RPMI8226 (cell line): ENCODE measurements around the gene ZMIZ1.

Source experiments
- DNase-seq: peaks from one replicate; pipeline ENCODE4 v3.0.0-alpha.2; 2015

The ZMIZ1 gene

DNA sequence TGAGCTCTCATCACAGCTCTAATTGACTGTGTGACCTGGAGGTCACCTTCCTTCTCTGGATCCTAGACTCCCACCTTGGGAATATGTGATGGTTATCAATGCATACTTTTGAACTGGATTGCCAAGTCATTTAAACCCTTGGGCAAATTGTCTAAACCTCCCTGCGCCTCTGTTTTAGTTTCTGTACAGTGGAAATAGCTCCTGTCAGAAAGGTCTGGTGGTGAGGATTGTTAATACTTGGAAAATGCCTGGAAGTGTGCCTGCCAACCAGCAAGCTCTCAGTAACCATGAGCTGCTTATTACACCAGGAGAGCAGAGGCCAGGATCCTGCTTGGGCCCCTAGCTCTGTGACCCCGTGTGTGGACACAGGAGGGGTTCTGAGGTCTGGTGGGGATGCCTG, 169.8 kb downstream of the ZMIZ1 start:
- no peak for DNase-seq

DNA sequence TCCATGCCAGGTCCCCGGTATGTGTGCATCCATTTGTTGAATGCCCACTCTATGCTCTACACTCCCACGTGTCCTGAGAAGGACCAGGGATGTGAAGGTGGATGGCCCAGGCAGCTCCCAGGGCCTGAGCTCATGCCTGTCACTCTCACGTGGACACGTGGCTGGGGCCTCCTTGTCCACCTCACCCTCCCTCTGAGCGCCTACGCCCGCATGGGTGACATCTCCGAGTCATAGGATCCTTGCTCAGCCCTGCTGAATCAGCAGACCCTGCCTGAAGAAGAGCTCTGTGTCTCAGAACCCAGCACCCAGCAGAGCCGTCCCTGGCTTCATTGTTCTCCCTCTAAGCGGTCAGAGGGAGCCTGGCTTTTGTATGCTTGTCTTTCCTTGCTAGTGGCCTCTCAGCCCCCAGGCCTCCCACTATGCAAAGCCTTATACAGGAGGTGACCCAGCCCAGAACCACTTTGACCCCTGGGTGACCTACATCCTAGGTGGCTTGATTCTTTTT, 170.6 kb downstream of the ZMIZ1 start:
- peak; percentile 59 for DNase-seq

DNA sequence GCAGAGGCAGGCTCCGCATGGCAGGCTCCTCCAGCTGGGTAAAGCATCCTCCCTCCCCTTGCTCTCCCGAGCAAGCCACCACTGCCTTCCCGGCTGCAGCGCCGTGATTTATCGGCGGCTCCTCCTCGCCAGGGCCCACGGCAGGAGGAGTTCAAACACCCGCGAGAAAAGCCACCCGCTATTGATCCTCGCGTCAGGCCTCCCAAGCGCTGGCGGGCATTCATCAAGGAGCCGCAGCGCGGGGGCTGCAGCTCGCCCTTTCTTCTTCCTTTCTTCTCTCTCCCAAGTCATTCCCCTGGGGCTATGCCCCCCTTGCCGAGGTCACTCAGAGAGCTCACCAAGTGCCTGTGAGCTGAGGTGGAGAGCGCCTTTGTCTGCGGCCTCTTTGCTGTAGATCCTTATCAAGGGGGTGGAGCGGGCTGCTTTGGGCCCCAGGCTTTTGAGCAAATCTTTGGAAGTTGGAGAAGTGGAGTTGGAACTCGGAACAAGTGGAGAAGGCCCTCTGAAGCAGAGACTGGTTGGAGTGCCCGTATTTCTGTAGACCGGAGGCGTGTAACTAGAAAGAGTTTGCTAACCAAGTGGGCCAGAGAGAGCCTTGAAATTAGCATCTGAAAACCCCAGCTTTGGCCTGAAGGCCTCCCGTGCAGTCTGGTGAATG, 171.3 kb downstream of the ZMIZ1 start:
- DNase-seq, result no peak

DNA sequence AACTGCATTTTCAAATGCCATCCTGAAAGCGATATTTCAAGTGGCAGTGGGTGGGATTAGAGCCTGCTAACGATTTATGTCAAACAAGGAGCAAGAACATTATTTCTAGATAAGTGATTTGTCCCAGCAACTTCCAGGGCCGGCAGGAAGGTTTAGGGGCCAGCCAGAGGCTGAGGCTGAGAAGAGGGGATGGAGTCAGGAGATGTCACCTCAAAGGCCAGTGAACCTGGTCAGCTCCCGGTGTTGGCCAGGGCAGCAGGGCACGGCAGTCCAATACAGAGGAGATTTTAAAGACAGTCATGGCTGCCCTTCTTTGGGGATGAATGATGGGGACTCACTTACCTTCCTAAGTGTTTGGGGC, 172.8 kb downstream of the ZMIZ1 start:
- no peak for DNase-seq

DNA sequence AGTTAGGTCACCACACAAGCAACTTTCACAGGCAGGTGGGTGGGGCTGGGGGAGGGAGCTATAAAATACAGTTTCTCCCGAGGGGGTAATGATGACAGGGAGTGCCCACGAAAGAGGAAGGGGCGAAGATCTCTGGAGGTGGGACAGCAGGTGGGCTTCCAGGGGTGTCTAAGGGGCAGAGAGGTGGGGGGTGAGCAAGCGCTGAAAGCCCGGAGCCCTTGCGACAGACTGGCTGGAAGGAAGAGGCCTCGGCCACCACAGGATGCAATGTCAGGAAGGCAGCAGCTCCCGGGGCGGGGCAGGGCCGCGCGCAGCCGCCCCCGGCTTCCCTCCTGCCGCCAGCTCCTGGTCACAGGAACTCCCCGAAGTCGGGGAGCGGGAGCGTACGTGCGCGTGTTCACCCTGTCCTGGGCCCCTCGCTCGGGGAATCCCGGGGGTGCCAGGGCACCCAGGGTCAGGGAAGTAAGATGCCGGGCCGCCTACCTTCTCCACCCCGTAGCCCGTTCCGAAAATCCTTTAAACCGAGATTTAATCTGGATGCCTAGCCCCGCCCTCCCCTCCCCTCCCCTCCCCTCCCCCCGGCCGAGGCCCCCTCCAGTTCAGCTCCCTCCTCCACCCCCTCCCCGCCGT, 173.3 kb downstream of the ZMIZ1 start:
- DNase-seq, result peak; percentile 39

DNA sequence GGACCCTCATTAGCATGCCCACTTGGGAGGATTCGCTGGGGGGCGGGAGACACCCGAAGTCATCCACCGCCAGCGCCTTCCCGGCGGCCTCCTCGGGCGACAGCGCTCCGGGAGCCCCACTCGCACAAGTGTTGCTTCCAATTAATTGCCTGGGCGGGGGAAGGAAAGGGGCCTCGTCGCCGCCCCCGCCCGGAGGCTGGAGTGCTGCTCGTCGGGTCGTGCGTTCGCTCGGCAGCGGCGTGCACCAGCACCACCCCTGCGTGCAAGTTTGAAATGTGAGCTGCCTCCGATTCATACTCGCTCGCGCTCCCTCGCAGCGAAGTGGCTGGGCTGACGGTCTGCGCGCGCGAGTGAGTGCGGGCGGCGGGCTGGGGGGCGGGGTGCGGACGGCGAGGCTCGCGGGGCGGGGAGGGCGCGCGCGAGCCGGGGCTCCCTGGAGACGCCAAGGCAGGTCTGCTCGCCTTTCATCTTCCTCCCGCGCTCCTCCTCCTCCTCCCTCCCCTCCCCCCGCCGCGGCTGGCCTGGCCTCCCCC, 173.9 kb downstream of the ZMIZ1 start:
- peak; percentile 74 for DNase-seq

DNA sequence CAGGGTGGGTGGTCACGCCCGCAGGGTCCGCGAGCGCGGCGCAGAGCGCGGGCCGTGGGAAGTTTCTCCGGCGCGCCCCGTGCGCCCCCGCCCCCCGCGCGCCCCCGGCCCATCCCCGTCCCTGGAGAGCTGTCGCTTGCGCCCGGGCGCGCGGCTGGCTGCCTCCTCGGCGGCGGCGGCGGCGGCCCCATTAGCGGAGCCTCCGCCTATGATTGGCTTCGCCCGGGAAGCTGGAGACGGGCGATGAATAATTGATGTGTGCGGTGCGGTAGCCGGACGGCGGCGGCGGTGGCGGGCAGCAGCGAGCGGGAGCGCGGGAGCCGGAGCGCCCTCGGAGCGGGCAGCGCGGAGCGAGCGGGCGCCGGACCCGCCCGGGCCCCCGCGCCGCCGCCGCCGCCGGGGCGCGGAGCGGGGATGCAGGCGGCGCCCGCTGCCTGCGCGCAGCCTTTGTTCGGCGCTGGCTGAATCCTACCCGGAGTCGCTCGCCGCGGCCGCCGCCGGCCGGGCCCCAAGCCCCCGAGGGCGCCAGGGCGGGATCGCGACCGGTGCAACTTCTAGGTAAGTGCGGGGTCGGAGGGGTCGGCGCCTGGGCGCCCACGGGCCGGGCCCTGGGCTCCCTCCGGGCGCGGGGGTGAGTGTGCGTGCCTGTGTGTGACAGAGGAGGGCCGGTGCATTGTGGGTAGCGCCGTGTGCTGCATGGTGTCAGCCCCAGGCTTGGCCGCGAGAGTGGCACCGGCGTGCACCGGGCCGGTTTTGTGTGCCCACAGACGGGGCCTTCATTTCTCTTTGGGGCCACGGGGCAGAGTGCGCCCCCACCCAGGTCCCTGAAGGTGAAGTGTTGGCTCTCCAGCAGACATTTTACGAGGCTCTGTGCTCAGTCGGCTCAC, 174.7 kb downstream of the ZMIZ1 start:
- peak; percentile 74 for DNase-seq

DNA sequence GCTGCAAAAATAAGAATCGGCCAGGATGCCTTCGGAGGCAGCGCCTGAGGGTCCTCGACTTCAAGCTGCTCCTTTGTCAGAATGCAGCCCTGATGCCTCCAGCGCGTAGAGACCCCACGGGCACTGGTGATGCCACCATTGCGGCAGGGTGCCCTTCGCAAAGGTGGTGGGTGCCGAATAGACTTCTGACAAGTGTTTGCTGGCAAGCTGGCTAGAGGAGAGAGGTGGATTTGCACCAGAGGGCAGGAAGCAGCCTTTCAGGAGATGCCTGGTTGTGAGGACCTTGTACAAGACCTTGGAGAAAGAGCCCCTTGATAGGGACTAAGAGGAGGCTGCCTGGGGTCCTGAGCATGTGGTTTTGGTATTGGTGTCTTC, 175.3 kb downstream of the ZMIZ1 start:
- DNase-seq, result peak; percentile 19

DNA sequence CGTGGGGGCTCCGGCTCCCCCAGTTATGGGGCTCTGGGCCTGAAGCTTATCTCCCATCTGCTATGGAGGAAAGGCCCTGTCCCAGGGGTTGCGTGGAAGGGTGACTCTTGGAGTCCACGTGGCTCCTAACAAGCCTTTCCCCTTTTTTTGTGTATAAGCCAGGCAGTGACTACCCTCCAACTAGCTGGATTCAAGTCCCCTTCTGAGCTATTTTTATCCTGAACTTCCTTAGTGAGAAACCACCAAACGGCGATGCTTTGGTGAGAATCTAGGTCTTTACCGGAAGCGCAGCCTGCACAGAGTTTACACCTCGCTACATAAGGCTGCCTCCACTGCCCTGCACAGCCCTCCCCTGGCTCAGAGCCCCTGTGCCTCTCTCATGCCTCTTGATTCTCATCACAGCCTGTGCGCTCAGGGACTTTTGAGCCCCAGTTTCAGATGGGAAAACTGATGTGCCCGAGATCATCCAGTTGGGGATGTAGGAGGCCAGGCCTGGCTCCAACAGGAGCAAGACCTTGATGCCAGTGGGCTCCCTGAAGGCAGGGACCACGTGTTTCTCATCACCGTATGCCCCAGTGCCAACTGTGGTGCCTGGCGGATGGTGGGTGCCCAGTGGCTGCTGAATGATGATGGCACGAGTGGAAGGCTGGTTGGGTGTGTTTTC, 176.2 kb downstream of the ZMIZ1 start:
- peak; percentile 37 for DNase-seq

DNA sequence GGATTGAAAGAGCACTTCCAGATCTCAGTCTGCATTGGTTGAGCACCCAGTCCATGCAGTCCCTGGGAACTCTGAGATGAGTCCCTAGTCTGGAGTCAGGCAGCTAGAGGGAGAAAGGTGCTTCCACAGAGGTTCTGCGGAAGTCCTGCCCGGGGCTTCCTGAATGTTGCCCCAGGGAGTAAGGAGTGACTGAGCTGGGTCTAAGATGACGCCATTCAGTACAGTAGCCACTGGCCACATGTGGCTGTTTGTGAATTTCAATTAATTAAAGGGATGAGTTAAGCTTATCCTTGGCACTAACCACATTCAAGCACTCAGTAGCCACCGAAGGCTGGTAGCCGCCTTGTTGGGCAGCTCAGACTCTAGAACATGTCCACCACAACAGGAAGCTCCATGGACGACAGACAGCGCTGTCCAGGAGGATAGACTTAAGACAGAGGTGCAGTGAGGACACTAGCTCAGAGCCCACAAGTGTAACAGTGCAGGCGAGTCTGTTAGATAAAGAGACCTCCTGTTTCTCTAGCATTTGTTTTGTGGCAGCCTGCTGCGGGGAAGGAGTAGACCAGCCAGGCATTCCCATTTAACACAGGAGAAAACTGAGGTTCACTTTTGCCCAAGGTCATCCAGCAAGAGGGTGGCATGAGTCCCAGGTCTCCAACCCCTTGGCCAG, 176.9 kb downstream of the ZMIZ1 start:
- DNase-seq, result no peak

DNA sequence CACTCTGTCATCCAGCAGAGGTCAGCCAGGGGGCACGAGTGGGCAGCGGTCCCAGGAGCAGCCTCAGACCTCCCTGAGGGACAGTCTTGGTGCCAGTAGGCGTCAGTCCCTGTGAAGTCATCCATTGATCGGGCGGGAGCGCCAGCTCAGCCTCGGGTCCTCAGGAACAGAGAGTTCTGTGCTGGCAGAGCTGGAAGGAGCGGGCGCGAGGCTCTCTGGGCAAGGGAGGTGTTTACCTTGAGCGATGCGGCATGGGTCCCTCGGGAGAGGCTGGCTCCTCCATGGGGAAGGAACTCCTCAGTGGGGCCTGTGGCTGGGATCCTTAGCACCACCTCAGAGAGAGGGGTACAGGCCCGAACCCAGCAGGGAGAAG, 177.4 kb downstream of the ZMIZ1 start:
- no peak for DNase-seq

DNA sequence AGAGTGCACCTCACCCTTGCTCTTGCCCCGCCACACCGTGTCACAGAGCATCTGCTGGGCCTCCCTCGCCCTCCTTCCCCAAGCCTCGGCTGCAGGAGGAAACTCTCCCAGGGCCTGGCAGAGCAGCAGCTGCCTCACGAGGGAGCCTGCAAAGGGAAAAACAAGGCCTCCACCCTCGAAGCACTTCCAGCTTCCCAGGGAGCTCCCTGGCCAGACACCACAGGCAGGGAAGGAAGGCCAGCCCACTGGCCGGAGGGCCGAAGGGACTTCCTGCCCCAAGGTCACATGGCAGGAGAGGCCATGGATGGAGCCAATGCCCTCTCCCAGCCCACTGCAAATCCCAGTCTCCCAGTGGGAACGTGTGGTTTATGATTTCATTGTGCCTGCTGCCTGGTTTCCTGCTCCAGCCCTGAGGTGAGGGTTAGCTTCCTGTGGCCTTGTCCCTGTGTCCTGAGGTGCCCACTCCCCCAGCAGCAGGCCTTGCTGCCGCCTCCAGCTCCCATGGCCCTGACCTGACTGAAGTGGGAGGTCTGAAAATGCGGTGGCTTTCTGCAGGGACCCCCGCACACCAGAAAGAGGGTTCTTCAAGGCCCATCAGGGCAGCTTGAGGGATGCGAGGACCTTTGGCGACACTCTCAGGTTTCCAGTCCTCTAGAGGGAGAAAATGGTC, 178.0 kb downstream of the ZMIZ1 start:
- no peak for DNase-seq

DNA sequence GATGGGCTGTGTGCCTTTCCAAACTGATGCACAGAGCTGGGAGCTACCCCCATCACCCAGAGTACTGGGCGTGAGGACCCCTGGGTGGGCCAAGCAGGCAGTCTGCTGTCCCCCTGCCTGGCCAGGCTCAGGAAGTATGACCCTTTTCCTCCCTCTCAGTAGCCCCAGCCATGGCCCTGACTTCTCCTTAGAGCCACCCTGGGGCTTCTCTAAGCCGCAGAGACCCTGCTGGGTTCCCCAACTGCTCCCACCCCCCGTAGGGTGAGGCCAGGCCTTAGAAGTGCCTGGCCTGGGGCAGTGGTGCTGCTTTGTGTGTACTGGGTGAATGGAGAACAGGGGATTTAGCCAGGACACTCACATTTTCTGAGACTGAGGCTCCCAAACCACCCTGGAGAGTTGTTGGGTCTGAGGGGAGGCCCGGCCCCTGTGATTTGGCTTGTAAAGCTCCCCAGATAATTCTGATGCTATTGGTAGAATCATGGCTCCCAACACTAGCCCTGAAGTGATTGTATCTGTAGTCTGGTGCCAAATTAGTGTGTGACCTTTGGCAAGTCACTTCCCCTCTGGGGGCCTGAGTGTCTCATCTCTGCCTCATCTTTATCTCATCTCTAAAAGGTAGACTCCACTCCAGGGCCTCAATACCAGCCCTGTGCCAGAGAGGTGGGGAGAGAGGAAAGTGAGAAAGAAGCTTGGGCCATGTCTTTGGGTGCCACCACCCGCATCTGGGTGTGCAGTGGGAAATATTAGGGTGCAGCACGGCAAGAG, 178.8 kb downstream of the ZMIZ1 start:
- no peak for DNase-seq

DNA sequence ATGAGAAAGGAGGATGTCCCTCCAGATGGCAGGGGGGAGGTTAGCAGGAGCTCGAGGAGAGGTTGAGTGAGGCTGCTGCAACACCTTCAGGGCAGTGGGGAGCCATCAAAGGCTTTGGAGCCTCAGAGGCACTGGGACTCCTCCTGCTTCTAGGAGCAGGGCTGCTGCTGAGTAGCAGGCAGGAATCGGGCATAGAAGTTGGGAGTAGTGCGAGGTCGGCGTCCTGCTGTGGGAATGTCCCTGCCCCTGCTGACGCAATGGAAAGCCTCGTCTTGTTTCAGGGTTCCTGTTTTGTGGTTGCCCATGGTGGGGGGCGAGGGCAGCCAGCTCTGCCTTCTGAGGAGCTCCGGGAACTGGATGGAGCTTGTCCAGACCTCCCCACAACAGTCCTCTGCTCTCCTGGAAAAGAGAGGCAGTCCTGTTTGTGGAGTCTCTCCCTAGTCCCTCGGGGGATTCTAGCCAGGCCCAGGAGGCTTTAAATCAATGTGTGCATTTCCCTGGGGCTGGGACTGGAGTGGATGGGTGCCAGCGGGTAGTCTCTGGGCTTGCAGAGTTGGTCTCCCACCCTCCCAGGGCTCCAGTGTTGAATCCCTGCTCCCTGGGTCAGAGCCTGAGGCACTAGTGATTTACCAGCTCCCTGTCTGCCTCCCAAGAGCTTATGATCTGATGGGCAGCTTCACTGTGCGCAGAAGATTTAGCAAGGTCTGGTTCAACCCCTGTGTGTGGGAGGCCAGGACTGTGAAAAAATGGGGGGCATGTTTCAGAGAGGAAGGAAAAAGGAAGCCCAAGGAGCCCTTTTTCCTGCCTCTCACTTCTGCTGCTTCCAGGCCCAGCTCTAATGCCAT, 179.8 kb downstream of the ZMIZ1 start:
- DNase-seq, result no peak

DNA sequence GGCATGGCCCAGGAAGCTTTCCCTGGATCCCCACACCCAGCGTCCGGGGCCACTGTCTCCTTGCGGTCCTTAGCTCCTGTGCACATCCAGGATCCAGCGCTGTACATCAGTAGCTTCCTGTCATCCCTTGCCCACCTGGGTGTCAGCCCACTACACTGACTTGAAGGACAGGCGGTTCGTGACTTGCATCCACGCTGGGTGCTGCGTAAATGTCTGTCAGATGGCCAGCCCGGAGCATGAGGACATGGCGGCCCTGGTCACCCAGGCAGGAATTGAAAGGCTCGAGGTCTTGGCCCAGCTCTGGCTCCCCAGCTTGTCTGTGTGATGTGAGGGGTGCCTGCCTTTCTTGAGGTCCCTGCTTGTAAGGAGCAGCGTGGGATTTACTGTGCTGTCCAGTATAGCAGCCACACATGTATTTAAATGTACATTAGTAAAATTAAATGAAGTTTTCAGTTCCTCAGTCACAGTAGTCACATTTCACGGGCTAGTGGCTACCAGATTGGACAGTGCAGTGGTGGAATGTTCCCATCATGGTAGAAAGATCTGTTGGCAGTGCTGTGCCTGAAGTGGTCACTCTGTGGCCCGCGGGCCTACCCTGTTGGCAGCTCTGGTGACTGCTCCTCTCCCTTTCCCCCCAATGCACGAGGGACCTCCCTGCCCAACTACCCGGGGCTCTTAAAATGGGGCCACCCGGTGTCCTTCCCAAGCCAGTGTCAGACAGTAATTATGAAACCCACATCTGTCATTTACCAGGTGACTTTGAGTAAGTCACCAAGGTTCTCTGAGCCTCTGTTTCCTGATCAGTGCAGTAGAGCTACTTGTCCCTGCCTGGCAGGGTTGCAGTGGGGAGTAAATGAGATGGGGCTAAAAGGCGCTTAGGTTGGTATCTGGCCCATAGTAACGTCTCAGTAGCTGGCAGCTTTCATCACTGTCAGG, 180.7 kb downstream of the ZMIZ1 start:
- DNase-seq, result peak; percentile 63

DNA sequence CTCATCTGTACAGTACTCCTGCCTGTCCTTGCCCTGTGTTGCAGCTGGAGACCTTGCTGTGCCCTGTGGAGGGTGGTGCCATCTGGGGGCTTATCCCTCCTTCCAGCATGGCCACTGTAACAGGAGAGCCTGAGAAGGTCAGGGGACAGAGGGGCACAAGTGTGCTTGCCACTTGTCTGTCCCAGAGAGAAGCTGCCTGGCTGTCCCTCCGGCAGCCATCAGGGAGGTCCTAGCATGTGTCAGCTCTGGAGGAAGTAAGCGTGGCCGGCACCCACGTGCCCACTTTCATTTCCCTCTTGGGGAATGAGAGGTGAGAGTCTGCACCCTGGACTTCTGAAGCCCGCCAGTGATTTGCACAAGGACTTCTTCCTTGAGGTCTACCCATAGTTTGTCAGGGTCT, 181.5 kb downstream of the ZMIZ1 start:
- peak; percentile 70 for DNase-seq

DNA sequence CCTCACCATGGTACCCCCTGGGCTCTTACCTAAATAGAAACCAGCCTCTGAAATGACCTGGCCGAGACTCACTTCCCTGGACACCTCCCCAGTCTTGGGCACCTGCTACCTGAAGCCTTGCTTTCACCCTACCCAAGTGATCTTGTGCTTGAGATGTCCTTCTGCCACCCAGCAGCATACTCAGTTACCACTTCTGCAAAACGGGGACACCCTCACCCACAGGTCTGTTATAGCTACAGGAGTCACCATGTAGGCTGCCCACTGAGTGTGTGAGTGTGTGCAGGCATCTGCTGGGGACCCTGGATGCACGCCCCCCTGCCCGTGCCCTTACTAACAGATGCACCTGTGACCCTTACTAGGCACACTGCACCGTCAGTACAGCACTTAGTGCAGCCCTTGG, 183.7 kb downstream of the ZMIZ1 start:
- no peak for DNase-seq

DNA sequence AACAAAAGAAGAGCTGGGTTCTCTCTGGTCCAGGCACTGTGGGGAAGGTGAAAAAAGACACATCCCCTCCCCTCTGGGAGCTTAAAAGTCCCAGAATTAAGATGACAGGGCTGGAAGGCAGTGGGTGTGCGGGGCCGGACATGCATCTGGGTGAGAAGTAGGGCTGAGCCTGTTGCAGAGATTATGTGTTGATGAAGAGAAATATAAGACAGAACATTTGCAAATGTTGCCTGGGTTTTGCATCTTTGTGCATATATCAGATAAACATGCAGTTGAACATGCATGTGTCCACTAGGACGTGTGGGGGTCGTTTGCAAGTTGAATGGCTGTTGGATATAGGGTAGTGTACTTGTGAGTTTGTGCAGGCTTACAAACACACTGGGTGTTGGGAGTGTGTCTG, 184.2 kb downstream of the ZMIZ1 start:
- DNase-seq, result no peak

DNA sequence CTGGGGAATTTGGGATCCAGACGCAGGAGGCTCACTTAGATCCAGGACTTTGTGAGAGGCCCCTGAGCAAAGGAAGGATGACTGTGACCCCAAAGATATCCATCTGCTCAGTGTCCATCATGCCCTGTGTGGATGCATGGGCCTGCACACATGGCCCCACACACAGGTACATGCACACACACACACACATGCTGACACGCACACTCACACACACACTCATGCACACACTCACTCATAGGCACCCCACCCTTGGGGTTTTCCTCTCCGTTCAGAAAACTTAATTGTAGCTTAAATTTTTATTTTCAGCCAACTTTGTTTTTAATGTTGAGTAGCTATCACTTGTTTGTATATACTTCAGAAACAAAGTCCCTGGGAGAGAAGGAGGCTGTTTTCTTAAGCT, 184.9 kb downstream of the ZMIZ1 start:
- DNase-seq, result no peak
